Subcutaneous adipose tissue (tissue), 4 donors: Measurements from ENCODE around the gene EFCAB7. TPM values are rescaled to one million over a fixed set of nuclear protein-coding genes. Genes with fewer than 3 reads are reported as not detected.

ENCODE experiments used
- CTCF ChIP-seq: fragments of 450-650 bp; IDR thresholded peaks from one replicate; pipeline ENCODE4 v1.5.1; 2016; ENCODE audit warnings: low read depth, mild to moderate bottlenecking, control low read depth, antibody characterized with exemption, moderate library complexity
- total RNA-seq, 4 donors: library from RNA; depleted of rRNA; stranded (reverse); fragments of >200 nt; gene quantifications; one replicate each; pipeline ENCODE4 v1.1.0, GENCODE V29; 2016

EFCAB7 gene
- total RNA-seq, 4 donors from 2014 or later = 2.8 to 46.0 (median 7.9) TPM

- no peak for TF ChIP-seq CTCF
These were observed 76.5 kb downstream of the EFCAB7 start for GRCh38 chr1:63599799-63600198.

GRCh38 chr1:63600248-63600647, 76.9 kb downstream of the EFCAB7 start:
- TF ChIP-seq CTCF = no peak

GRCh38 chr1:63601061-63601460, 77.7 kb downstream of the EFCAB7 start:
- TF ChIP-seq CTCF = no peak

GRCh38 chr1:63601463-63601862, 78.1 kb downstream of the EFCAB7 start:
- TF ChIP-seq CTCF = no peak

GRCh38 chr1:63601912-63602311, 78.6 kb downstream of the EFCAB7 start:
- no peak for TF ChIP-seq CTCF

- TF ChIP-seq CTCF = no peak
These were observed 79.3 kb downstream of the EFCAB7 start for GRCh38 chr1:63602629-63603028.

GRCh38 chr1:63603810-63604209, 80.5 kb downstream of the EFCAB7 start:
- TF ChIP-seq CTCF = no peak
